Nephron (organoid): ENCODE data around the gene HS3ST4.
"Not testable (repeated sequence)": the region's sequence is repeated elsewhere in the genome, so short reads cannot be mapped to it uniquely, and the experiment has no call there.

Experiments
- H3K27ac Mint-ChIP-seq, 3 experiments: 2 replicates each; pipeline ENCODE4 v1.8.0; 2020; ENCODE audit warnings: mixed read lengths in 3 of 3, mild to moderate bottlenecking in 2 of 3, moderate library complexity in 1 of 3
- H3K27me3 Mint-ChIP-seq: 2 replicates; pipeline ENCODE4 v1.8.0; 2021; ENCODE audit warnings: low read depth, mild to moderate bottlenecking, moderate library complexity, mixed read lengths
- H3K36me3 Mint-ChIP-seq: 2 replicates; pipeline ENCODE4 v1.8.0; 2020; ENCODE audit warnings: low read depth, mixed read lengths
- H3K4me1 Mint-ChIP-seq: 2 replicates; pipeline ENCODE4 v1.8.0; 2020; ENCODE audit warnings: mixed read lengths
- H3K4me3 Mint-ChIP-seq, 3 experiments: 2 replicates each; pipeline ENCODE4 v1.8.0; 2020; ENCODE audit warnings: mild to moderate bottlenecking in 3 of 3, mixed read lengths in 3 of 3, moderate library complexity in 2 of 3
- H3K9me3 Mint-ChIP-seq: 2 replicates; pipeline ENCODE4 v1.8.0; 2020; ENCODE audit warnings: mixed read lengths
- CTCF ChIP-seq, 3 experiments: fragments of 200-600 bp; sonication (generic); IDR thresholded peaks; one replicate each; pipeline ENCODE4 v1.5.0; 2021; ENCODE audit warnings: antibody characterized with exemption in 3 of 3; ENCODE audit not compliant: unreplicated experiment in 3 of 3

The HS3ST4 gene

GRCh38 chr16:26019381-26020242 is 327.9 kb downstream of the HS3ST4 start:
- H3K27me3 Mint-ChIP-seq = peaks cover 12% of the 10 kb centered on the region
- H3K4me3 Mint-ChIP-seq = no peak overlapping the region
- H3K27ac Mint-ChIP-seq = no peak overlapping the region
- H3K4me1 Mint-ChIP-seq = no peaks in the 10 kb centered on the region
- H3K36me3 Mint-ChIP-seq = no peaks in the 10 kb centered on the region
- H3K9me3 Mint-ChIP-seq = peaks cover 10% of the 10 kb centered on the region
- no peak for TF ChIP-seq CTCF (IDR thresholded peaks at IDR 0.05; ENCODE audit: unreplicated experiment in 3 of 3)

- Mint-ChIP-seq H3K9me3 (no peaks in the 10 kb centered on the region), H3K4me3 (no peak overlapping the region), H3K27ac (no peak overlapping the region), H3K27me3 (no peaks in the 10 kb centered on the region), H3K36me3 (no peaks in the 10 kb centered on the region), H3K4me1 (no peaks in the 10 kb centered on the region)
- no peak for TF ChIP-seq CTCF (IDR thresholded peaks at IDR 0.05; ENCODE audit: unreplicated experiment in 3 of 3)
Observed at GRCh38 chr16:26026709-26027450, 335.1 kb downstream of the HS3ST4 start.

GRCh38 chr16:26031286-26031685 is 339.5 kb downstream of the HS3ST4 start:
- no peaks in the 10 kb centered on the region for H3K9me3 Mint-ChIP-seq
- no peaks in the 10 kb centered on the region for H3K4me1 Mint-ChIP-seq
- no peak overlapping the region for H3K27ac Mint-ChIP-seq
- no peaks in the 10 kb centered on the region for H3K36me3 Mint-ChIP-seq
- no peaks in the 10 kb centered on the region for H3K27me3 Mint-ChIP-seq
- no peak overlapping the region for H3K4me3 Mint-ChIP-seq
- TF ChIP-seq CTCF (IDR thresholded peaks at IDR 0.05; ENCODE audit: unreplicated experiment in 3 of 3) = no peak

- H3K9me3 Mint-ChIP-seq, H3K27ac Mint-ChIP-seq, H3K27me3 Mint-ChIP-seq, H3K4me1 Mint-ChIP-seq, H3K36me3 Mint-ChIP-seq, H3K4me3 Mint-ChIP-seq: not testable (repeated sequence)
Observed at GRCh38 chr16:26032661-26033060, 340.9 kb downstream of the HS3ST4 start.

GRCh38 chr16:26041952-26042668 is 350.4 kb downstream of the HS3ST4 start:
- Mint-ChIP-seq H3K4me1 (no peaks in the 10 kb centered on the region), H3K27me3 (no peaks in the 10 kb centered on the region), H3K4me3 (no peak overlapping the region), H3K9me3 (no peaks in the 10 kb centered on the region), H3K36me3 (no peaks in the 10 kb centered on the region), H3K27ac (no peak overlapping the region)
- no peak for TF ChIP-seq CTCF (IDR thresholded peaks at IDR 0.05; ENCODE audit: unreplicated experiment in 3 of 3)

GRCh38 chr16:26050472-26050871 is 358.7 kb downstream of the HS3ST4 start:
- Mint-ChIP-seq H3K36me3 (no peaks in the 10 kb centered on the region), H3K4me3 (no peak overlapping the region), H3K4me1 (no peaks in the 10 kb centered on the region), H3K27me3 (peaks cover 11% of the 10 kb centered on the region), H3K27ac (no peak overlapping the region), H3K9me3 (no peaks in the 10 kb centered on the region)
- TF ChIP-seq CTCF (IDR thresholded peaks at IDR 0.05; ENCODE audit: unreplicated experiment in 3 of 3) = no peak
